Fibroblast of the aortic adventitia (primary cell): ENCODE measurements around the gene MEGF11. TPM values are rescaled to one million over a fixed set of nuclear protein-coding genes. Genes with fewer than 3 reads are reported as not detected.
"Not testable (repeated sequence)": the region's sequence is repeated elsewhere in the genome, so short reads cannot be mapped to it uniquely, and the experiment has no call there.

Experiments
- DNase-seq: peaks from one replicate; pipeline ENCODE4 v3.0.0-alpha.2; 2010; ENCODE audit warnings: low read depth
- H3K4me3 ChIP-seq: 2 replicates; pipeline ENCODE4 v1.5.1; 2011; ENCODE audit warnings: low read depth, mild to moderate bottlenecking, control low read depth, low read length, moderate library complexity
- total RNA-seq: library from RNA; depleted of rRNA; stranded (reverse); fragments of >200 nt; gene quantifications from 2 replicates; pipeline ENCODE4 v1.2.3, GENCODE V29; 2012; ENCODE audit warnings: low replicate concordance
- TF ChIP-seq, protein P1 (sequence below): IDR thresholded peaks from 2 replicates; pipeline ENCODE4 v1.5.1; 2011; ENCODE audit warnings: mild to moderate bottlenecking, low read length, control low read depth, inconsistent platforms; ENCODE audit not compliant: insufficient read depth

The MEGF11 gene
- total RNA-seq, 1 donor = 0.36 TPM

GRCh38 chr15:66276546-66276945, 23.0 kb upstream of the MEGF11 start:
- TF ChIP-seq, protein P1, sequence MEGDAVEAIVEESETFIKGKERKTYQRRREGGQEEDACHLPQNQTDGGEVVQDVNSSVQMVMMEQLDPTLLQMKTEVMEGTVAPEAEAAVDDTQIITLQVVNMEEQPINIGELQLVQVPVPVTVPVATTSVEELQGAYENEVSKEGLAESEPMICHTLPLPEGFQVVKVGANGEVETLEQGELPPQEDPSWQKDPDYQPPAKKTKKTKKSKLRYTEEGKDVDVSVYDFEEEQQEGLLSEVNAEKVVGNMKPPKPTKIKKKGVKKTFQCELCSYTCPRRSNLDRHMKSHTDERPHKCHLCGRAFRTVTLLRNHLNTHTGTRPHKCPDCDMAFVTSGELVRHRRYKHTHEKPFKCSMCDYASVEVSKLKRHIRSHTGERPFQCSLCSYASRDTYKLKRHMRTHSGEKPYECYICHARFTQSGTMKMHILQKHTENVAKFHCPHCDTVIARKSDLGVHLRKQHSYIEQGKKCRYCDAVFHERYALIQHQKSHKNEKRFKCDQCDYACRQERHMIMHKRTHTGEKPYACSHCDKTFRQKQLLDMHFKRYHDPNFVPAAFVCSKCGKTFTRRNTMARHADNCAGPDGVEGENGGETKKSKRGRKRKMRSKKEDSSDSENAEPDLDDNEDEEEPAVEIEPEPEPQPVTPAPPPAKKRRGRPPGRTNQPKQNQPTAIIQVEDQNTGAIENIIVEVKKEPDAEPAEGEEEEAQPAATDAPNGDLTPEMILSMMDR = no peak
- H3K4me3 ChIP-seq = no peak overlapping the region
- no peak for DNase-seq

DNA sequence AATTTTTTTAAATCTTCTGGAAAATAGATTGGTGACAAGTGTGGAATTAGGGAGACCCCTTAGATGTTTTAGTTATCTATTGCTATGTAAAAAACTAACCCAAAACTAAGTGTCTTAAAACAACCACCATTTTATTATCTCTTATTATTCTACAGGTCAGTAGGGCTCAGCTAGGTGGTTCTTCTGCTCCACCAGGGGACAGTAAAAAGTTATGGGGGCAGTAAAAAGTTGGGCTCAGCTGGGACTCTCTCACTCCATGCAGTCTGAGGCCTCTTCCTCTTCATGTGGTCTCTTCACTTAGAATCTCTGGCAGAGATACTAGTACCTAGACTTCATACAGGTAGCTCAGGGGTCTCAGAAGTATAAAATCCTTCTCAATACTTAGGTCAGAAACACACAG, 21.8 kb upstream of the MEGF11 start:
- TF ChIP-seq, protein P1 = no peak
- DNase-seq = no peak
- no peak overlapping the region for H3K4me3 ChIP-seq

GRCh38 chr15:66270932-66271331, 17.4 kb upstream of the MEGF11 start:
- TF ChIP-seq, protein P1 = no peak
- no peak for DNase-seq
- H3K4me3 ChIP-seq = no peak overlapping the region

GRCh38 chr15:66269326-66270090, 16.0 kb upstream of the MEGF11 start:
- DNase-seq = no peak
- TF ChIP-seq, protein P1 = no peak
- no peak overlapping the region for H3K4me3 ChIP-seq

DNA sequence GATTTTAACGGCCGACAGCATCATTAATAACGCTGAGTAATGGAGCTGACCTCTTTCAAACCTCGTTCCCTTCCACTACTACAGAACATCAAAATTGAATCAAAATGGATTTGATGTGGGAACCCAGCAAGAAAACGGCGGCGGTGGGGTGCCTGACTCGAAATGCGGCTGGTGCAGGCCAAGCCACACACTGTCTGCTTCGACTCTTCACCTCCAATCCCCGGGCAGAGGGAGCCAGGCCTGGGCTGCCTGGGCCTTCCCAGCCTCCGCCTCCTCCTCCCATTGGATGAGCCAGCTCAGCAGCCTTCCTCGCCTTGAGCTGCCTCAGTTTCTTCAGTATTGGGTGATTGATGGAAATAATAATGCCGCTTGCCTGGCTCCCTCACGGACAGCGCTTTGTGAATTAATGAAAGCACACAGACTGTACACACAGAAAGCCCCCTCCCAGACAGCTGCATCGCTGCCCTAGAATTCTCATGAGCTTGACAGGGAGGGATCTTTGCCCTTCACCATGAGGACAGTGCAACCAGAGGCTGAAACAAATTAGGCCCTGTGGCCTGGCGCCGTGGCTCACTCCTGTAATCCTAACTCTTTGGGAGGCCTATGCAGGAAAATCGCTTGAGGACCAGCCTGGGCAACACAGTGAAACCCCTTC, 11.4 kb upstream of the MEGF11 start:
- DNase-seq = no peak
- TF ChIP-seq, protein P1 = no peak
- no peak overlapping the region for H3K4me3 ChIP-seq

- DNase-seq, H3K4me3 ChIP-seq: not testable (repeated sequence)
Measured at GRCh38 chr15:66262837-66263236, 9.3 kb upstream of the MEGF11 start.

DNA sequence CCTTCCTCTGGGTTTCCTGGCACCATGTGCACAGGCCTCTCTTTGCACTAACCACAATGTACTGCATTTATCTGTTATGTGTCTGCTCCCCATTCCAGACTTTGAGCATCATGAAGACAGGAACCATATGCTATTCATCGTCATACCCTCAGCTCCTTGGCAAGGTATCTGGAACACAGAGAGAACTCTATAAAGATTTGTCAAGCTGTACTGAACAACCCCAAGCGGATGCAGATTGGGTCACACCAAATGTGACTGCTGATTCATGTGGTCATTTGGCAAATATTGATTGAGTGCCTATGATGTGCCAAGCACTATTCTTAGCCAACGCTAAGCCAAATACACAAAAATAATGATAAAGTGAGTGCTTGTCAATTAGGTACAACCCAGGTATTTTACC, 7.5 kb upstream of the MEGF11 start:
- TF ChIP-seq, protein P1 = no peak
- H3K4me3 ChIP-seq = no peak overlapping the region

More for the DNA sequence above, 7.5 kb upstream of the MEGF11 start:
- DNase-seq = no peak
